HEK293 (cell line): ENCODE results near the gene LZTR1.

Source experiments
- CTCF ChIA-PET: fragments of 350-600 bp; formaldehyde crosslinking; extraction: SDS; loops from one replicate; lab custom pipeline; 2021; ENCODE audit warnings: antibody characterized with exemption; lab: Yijun Ruan, JAX
- POLR2A ChIA-PET: fragments of 300-600 bp; formaldehyde crosslinking; extraction: SDS; loops from one replicate; lab custom pipeline; 2020; ENCODE audit warnings: antibody characterized with exemption, inconsistent platforms; lab: Yijun Ruan, JAX
- H3K27ac ChIP-seq: fragments of 200-500 bp; sonication (Bioruptor generic); 2 replicates; pipeline ENCODE4 v1.5.1; 2014; ENCODE audit warnings: low read depth, low read length, control low read depth, inconsistent platforms; ENCODE audit errors: extremely low read depth
- H3K36me3 ChIP-seq, 2 experiments: fragments of 200-500 bp in 1 of 2; sonication (Bioruptor generic) in 1 of 2; 1 replicate in 1 of 2; 2 replicates in 1 of 2; pipeline ENCODE4 v1.5.1; 2014 to 2017; ENCODE audit warnings: inconsistent platforms in 2 of 2, low read length in 2 of 2; ENCODE audit not compliant: control insufficient read depth in 2 of 2, insufficient read depth in 1 of 2
- H3K4me1 ChIP-seq: fragments of 200-500 bp; sonication (Bioruptor generic); 2 replicates; pipeline ENCODE4 v1.5.1; 2014; ENCODE audit warnings: mild to moderate bottlenecking, low read length, inconsistent platforms; ENCODE audit not compliant: control insufficient read depth, insufficient read depth
- H3K4me3 ChIP-seq: 2 replicates; pipeline ENCODE4 v1.5.1; 2011; ENCODE audit warnings: low read depth, mild to moderate bottlenecking, control low read depth, low read length, moderate library complexity
- H3K9me3 ChIP-seq: fragments of 200-500 bp; sonication (Bioruptor generic); 2 replicates; pipeline ENCODE4 v1.5.1; 2014; ENCODE audit warnings: low read depth, low read length, inconsistent platforms; ENCODE audit not compliant: control insufficient read depth, insufficient read depth
- GFI1B ChIP-seq: fragments of 450-650 bp; formaldehyde crosslinking; IDR thresholded peaks from 2 replicates; pipeline ENCODE4 v1.5.1; 2016; ENCODE audit warnings: missing biosample characterization, missing genetic modification characterization
- HIC1 ChIP-seq: fragments of 450-650 bp; formaldehyde crosslinking; IDR thresholded peaks from 2 replicates; pipeline ENCODE4 v1.5.1; 2016; ENCODE audit warnings: missing biosample characterization, missing genetic modification characterization
- KLF16 ChIP-seq: fragments of 450-650 bp; formaldehyde crosslinking; IDR thresholded peaks from 2 replicates; pipeline ENCODE4 v1.5.1; 2017; ENCODE audit warnings: missing biosample characterization, missing genetic modification characterization
- KLF8 ChIP-seq: fragments of 450-650 bp; formaldehyde crosslinking; IDR thresholded peaks from 2 replicates; pipeline ENCODE4 v1.5.1; 2016; ENCODE audit warnings: missing biosample characterization, missing genetic modification characterization
- PATZ1 ChIP-seq: fragments of 450-650 bp; formaldehyde crosslinking; IDR thresholded peaks from 2 replicates; pipeline ENCODE4 v1.5.1; 2016; ENCODE audit warnings: missing biosample characterization, missing genetic modification characterization
- PBX3 ChIP-seq: sonication (generic); formaldehyde crosslinking; IDR thresholded peaks from 2 replicates; pipeline ENCODE4 v1.8.1; 2022; ENCODE audit warnings: mild to moderate bottlenecking, moderate library complexity, missing genetic modification reagents
- SCRT2 ChIP-seq: fragments of 450-650 bp; formaldehyde crosslinking; IDR thresholded peaks from 2 replicates; pipeline ENCODE4 v1.5.1; 2016; ENCODE audit warnings: missing biosample characterization, missing genetic modification characterization
- TSHZ1 ChIP-seq: fragments of 450-650 bp; formaldehyde crosslinking; IDR thresholded peaks from 2 replicates; pipeline ENCODE4 v1.5.1; 2016; ENCODE audit warnings: missing biosample characterization, missing genetic modification characterization, borderline replicate concordance
- WT1 ChIP-seq: fragments of 450-650 bp; formaldehyde crosslinking; IDR thresholded peaks from 2 replicates; pipeline ENCODE4 v1.5.1; 2016; ENCODE audit warnings: missing biosample characterization, missing genetic modification characterization
- ZBTB8A ChIP-seq: fragments of 450-650 bp; formaldehyde crosslinking; IDR thresholded peaks from 2 replicates; pipeline ENCODE4 v1.5.1; 2016; ENCODE audit warnings: missing biosample characterization, missing genetic modification characterization
- ZNF10 ChIP-seq: fragments of 450-650 bp; formaldehyde crosslinking; IDR thresholded peaks from 2 replicates; pipeline ENCODE4 v1.5.1; 2017; ENCODE audit warnings: missing biosample characterization, missing genetic modification characterization
- ZNF335 ChIP-seq: fragments of 450-650 bp; formaldehyde crosslinking; conservative IDR thresholded peaks from 2 replicates; pipeline ENCODE4 v1.5.1; 2016; ENCODE audit warnings: missing biosample characterization, missing genetic modification characterization
- ZNF354C ChIP-seq: fragments of 450-650 bp; formaldehyde crosslinking; IDR thresholded peaks from 2 replicates; pipeline ENCODE4 v1.5.1; 2016; ENCODE audit warnings: missing biosample characterization, missing genetic modification characterization, low read depth, borderline replicate concordance
- ZNF366 ChIP-seq: fragments of 450-650 bp; formaldehyde crosslinking; conservative IDR thresholded peaks from 2 replicates; pipeline ENCODE4 v1.5.1; 2016; ENCODE audit warnings: missing biosample characterization, missing genetic modification characterization
- ZNF473 ChIP-seq: fragments of 450-650 bp; formaldehyde crosslinking; IDR thresholded peaks from 2 replicates; pipeline ENCODE4 v1.5.1; 2017; ENCODE audit warnings: missing biosample characterization, missing genetic modification characterization
- ZNF600 ChIP-seq: fragments of 450-650 bp; formaldehyde crosslinking; IDR thresholded peaks from 2 replicates; pipeline ENCODE4 v1.5.1; 2016; ENCODE audit warnings: missing biosample characterization, missing genetic modification characterization
- ZNF624 ChIP-seq: fragments of 450-650 bp; formaldehyde crosslinking; IDR thresholded peaks from 2 replicates; pipeline ENCODE4 v1.5.1; 2017; ENCODE audit warnings: missing biosample characterization, missing genetic modification characterization
- ZNF629 ChIP-seq: fragments of 450-650 bp; formaldehyde crosslinking; IDR thresholded peaks from 2 replicates; pipeline ENCODE4 v1.5.1; 2017; ENCODE audit warnings: missing biosample characterization, missing genetic modification characterization
- ZNF830 ChIP-seq: fragments of 450-650 bp; IDR thresholded peaks from 2 replicates; pipeline ENCODE4 v1.5.0; 2018; ENCODE audit warnings: missing biosample characterization, missing genetic modification characterization, low read depth, mild to moderate bottlenecking, moderate library complexity
- ZSCAN5A ChIP-seq: fragments of 450-650 bp; formaldehyde crosslinking; IDR thresholded peaks from 2 replicates; pipeline ENCODE4 v1.5.1; 2016; ENCODE audit warnings: missing biosample characterization, missing genetic modification characterization
- TF ChIP-seq, protein P1 (sequence below): fragments of 450-650 bp; formaldehyde crosslinking; IDR thresholded peaks from 2 replicates; pipeline ENCODE4 v1.5.1; 2016; ENCODE audit warnings: missing biosample characterization, missing genetic modification characterization

LZTR1 gene

DNA sequence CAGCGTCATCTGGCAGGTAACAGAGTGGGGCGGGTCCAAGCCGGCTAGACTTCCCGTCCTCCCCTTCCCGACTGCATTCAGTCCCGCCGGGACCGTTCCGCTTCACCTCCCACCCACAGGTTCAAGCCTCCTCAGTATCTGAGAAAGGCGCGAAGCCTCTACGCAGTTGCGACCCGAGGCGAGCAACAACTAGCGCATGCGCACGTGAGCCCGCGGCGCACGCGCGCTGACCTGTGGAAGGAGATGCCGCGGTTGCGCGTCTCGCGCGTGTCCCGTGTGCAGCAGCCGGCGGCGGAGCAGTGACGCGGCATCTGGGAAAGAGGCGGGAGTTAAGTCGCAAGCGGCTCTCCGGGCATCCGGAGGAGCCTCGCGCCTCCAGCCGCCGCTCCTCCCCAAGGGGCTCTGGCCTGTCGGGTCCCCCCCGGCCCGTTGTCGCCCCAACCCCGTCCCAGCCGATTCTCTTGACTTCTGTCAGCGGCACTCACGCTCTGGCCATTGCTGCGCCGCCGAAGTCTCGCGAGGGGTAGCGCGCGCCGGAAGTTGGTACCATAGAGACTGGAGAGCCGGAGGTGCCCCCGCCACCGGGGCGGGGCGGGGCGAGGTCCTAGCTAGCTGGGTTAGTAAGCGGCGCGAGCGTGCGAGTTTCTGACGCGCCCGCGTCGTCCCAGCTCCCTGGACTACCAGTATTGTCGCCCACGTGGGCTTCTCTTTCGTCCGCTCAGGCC is 19.7 kb downstream of the LZTR1 start, which contains the start of gene THAP7 (continued):
- peak; percentile 97 for TF ChIP-seq HIC1
- peak; percentile 68 for TF ChIP-seq PBX3 (CRISPR knock-in tag)
- peak; percentile 15; the same call in 1 of the 2 replicates for TF ChIP-seq ZNF366 (tag by site-specific recombination)
- TF ChIP-seq ZSCAN5A (tag by site-specific recombination) = peak; percentile 13; the same call in 1 of the 2 replicates
- TF ChIP-seq, protein P1, sequence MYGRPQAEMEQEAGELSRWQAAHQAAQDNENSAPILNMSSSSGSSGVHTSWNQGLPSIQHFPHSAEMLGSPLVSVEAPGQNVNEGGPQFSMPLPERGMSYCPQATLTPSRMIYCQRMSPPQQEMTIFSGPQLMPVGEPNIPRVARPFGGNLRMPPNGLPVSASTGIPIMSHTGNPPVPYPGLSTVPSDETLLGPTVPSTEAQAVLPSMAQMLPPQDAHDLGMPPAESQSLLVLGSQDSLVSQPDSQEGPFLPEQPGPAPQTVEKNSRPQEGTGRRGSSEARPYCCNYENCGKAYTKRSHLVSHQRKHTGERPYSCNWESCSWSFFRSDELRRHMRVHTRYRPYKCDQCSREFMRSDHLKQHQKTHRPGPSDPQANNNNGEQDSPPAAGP (tag by site-specific recombination) = peak; percentile 85
- no peak for TF ChIP-seq GFI1B
- TF ChIP-seq WT1 (tag by site-specific recombination) = peak; percentile 63; the same call in 1 of the 2 replicates
- no peak for TF ChIP-seq ZNF473
- peak; percentile 93 for TF ChIP-seq KLF8 (tag by site-specific recombination)
- TF ChIP-seq ZBTB8A (tag by site-specific recombination) = peak; percentile 28
- peak; percentile 74; the same call in 1 of the 2 replicates for TF ChIP-seq ZNF629 (tag by site-specific recombination)
- peak; percentile 38; the same call in 1 of the 2 replicates for TF ChIP-seq ZNF600 (tag by site-specific recombination)
- TF ChIP-seq ZNF335 (tag by site-specific recombination) = 0 out of 2 replicates have a peak, but pooled peaks have one; percentile 8
- TF ChIP-seq PATZ1 (tag by site-specific recombination) = peak; percentile 97
- TF ChIP-seq KLF16 (tag by site-specific recombination) = peak; percentile 73

DNA sequence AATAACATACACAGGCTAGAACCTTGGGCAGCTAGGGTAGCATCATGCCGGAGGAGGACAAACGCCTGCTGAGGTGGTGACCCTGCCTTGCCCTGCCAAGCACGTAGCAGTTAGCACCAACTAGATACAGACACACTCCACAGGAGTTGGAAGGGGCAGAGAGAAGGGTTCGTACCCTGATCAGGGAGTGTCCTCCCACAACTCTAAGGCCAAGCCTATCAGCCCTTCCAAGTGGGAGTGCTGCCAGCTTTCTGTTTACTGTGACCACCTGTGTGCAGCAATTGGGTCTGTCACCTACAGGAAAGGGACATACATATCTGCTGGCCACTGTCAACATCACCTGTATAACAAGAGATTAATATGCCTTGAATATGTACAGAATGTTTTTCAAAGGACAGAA is 21.7 kb downstream of the LZTR1 start:
- Histone ChIP-seq H3K9me3 (no peaks in the 10 kb centered on the region), H3K4me1 (no peaks in the 10 kb centered on the region), H3K27ac (no peak overlapping the region), H3K4me3 (no peak overlapping the region), H3K36me3 (peaks cover 0 to 25% of the 10 kb centered on the region in 2 experiments; a peak in 1 of 3 replicates)
- ChIA-PET CTCF (interaction anchor here (0.5 to 1.7 kb wide), 5 partner anchors 17 to 586 kb away, joined by 3 to 9 read pairs (median 5); partner anchors contain the start of gene CRKL), POLR2A (interaction anchor here (0.9 to 5.9 kb wide), 3 partner anchors 11 to 147 kb away, joined by 3 to 80 read pairs (median 7); partner anchors contain the start of genes LZTR1 and P2RX6)
- TF ChIP-seq ZNF830 (tag by site-specific recombination) (no peak), HIC1 (no peak), TSHZ1 (tag by site-specific recombination) (no peak), ZNF354C (tag by site-specific recombination) (no peak), ZNF10 (peak; percentile 77), ZNF624 (no peak), SCRT2 (tag by site-specific recombination) (peak; percentile 67)
